ENCODE results near the gene DNAH11.
"Not testable (repeated sequence)": the region's sequence is repeated elsewhere in the genome, so short reads cannot be mapped to it uniquely, and the experiment has no call there.

DNAH11 gene

GRCh38 chr7:21542891-21543527 lies at the start of gene DNAH11:
TSS of gene DNAH11 (plus strand) at chr7:21543039. CDS start at chr7:21543246, 207 bp downstream.
- DNase-seq (ENCODE audit: low read depth) = no peak

GRCh38 chr7:21495731-21496130 lies 47.1 kb upstream of the DNAH11 start:
- no peak for DNase-seq (ENCODE audit: low read depth)

GRCh38 chr7:21497072-21497471 lies 45.8 kb upstream of the DNAH11 start:
- no peak for DNase-seq (ENCODE audit: low read depth)

- no peak for DNase-seq (ENCODE audit: low read depth)
Measured at GRCh38 chr7:21500117-21500832, 42.6 kb upstream of the DNAH11 start.

GRCh38 chr7:21504021-21504420 lies 38.8 kb upstream of the DNAH11 start:
- no peak for DNase-seq (ENCODE audit: low read depth)

- DNase-seq (ENCODE audit: low read depth) = peak; percentile 6
Measured at GRCh38 chr7:21507627-21508343, 35.1 kb upstream of the DNAH11 start.

- no peak for DNase-seq (ENCODE audit: low read depth)
Measured at GRCh38 chr7:21508538-21508937, 34.3 kb upstream of the DNAH11 start.

- DNase-seq (ENCODE audit: low read depth) = no peak
Measured at GRCh38 chr7:21514062-21514461, 28.8 kb upstream of the DNAH11 start.

- DNase-seq (ENCODE audit: low read depth) = no peak
Measured at GRCh38 chr7:21524680-21525079, 18.2 kb upstream of the DNAH11 start.

GRCh38 chr7:21526007-21526406 lies 16.8 kb upstream of the DNAH11 start:
- DNase-seq (ENCODE audit: low read depth) = no peak

GRCh38 chr7:21526448-21526847 lies 16.4 kb upstream of the DNAH11 start:
- no peak for DNase-seq (ENCODE audit: low read depth)

GRCh38 chr7:21532485-21532884 lies 10.4 kb upstream of the DNAH11 start:
- not testable (repeated sequence) for DNase-seq (ENCODE audit: low read depth)

GRCh38 chr7:21533646-21534045 lies 9.2 kb upstream of the DNAH11 start:
- not testable (repeated sequence) for DNase-seq (ENCODE audit: low read depth)

GRCh38 chr7:21536445-21537118 lies 6.3 kb upstream of the DNAH11 start:
- DNase-seq (ENCODE audit: low read depth) = not testable (repeated sequence)

GRCh38 chr7:21538936-21539495 lies 3.8 kb upstream of the DNAH11 start:
- no peak for DNase-seq (ENCODE audit: low read depth)

GRCh38 chr7:21543528-21544302 lies 876 bp downstream of the DNAH11 start:
- no peak for DNase-seq (ENCODE audit: low read depth)

- no peak for DNase-seq (ENCODE audit: low read depth)
Measured at GRCh38 chr7:21544303-21544656, 1.4 kb downstream of the DNAH11 start.

- no peak for DNase-seq (ENCODE audit: low read depth)
Measured at GRCh38 chr7:21544715-21545114, 1.9 kb downstream of the DNAH11 start.

- no peak for DNase-seq (ENCODE audit: low read depth)
Measured at GRCh38 chr7:21547501-21547900, 4.7 kb downstream of the DNAH11 start.

- no peak for DNase-seq (ENCODE audit: low read depth)
Measured at GRCh38 chr7:21548491-21548890, 5.7 kb downstream of the DNAH11 start.

GRCh38 chr7:21550076-21550475 lies 7.2 kb downstream of the DNAH11 start:
- no peak for DNase-seq (ENCODE audit: low read depth)
